IMR-90 (cell line): Measurements from ENCODE around the gene ACP2. TPM values are rescaled to one million over a fixed set of nuclear protein-coding genes. Genes with fewer than 3 reads are reported as not detected.
A peak's percentile ranks its signal among the peaks of the same experiment; 100 is the strongest.

Experiments used
- ATAC-seq: fragments of 200-7000 bp; cut with Tn5 transposase; 2 replicates; pipeline ENCODE4 v1.9.1; 2020; ENCODE audit warnings: low read depth, mild to moderate bottlenecking, moderate library complexity
- BruUV-seq: library from RNA; stranded (reverse); fragments of 400-500 nt; replicated peaks from 2 replicates; lab custom pipeline; 2021; lab: Mats Ljungman, UMichigan
- CTCF ChIA-PET: fragments of 300-600 bp; formaldehyde crosslinking; extraction: SDS; loops from one replicate; lab custom pipeline; 2021; ENCODE audit warnings: antibody characterized with exemption; lab: Yijun Ruan, JAX
- POLR2A ChIA-PET: fragments of 300-600 bp; sonication (Branson Sonifier 250); formaldehyde crosslinking; loops from one replicate; lab custom pipeline; 2022; ENCODE audit warnings: antibody characterized with exemption; ENCODE audit not compliant: unreplicated experiment; lab: Charles Lee
- DNase-seq: peaks from one replicate; pipeline ENCODE4 v3.0.0; 2013
- H2AFZ ChIP-seq: replicated peaks from 2 replicates; pipeline ENCODE3; 2013; ENCODE audit warnings: low read length, mild to moderate bottlenecking; ENCODE audit not compliant: poor library complexity
- H2AK5ac ChIP-seq: 2 replicates; pipeline ENCODE4 v1.6.1; 2013; ENCODE audit warnings: low read depth, low read length, inconsistent platforms
- H2AK9ac ChIP-seq: replicated peaks from 2 replicates; pipeline ENCODE3; 2013; ENCODE audit warnings: mild to moderate bottlenecking, low read depth, low read length, moderate library complexity; ENCODE audit not compliant: poor library complexity
- H2BK120ac ChIP-seq: 2 replicates; pipeline ENCODE4 v1.6.1; 2013; ENCODE audit warnings: low read depth, low read length, inconsistent platforms
- H2BK15ac ChIP-seq: 3 replicates; pipeline ENCODE4 v1.6.1; 2013; ENCODE audit warnings: low read depth, low read length, inconsistent platforms
- H2BK20ac ChIP-seq: 2 replicates; pipeline ENCODE4 v1.6.1; 2013; ENCODE audit warnings: low read depth, mild to moderate bottlenecking, inconsistent platforms, low read length, moderate library complexity
- H2BK5ac ChIP-seq: 2 replicates; pipeline ENCODE4 v1.6.1; 2013; ENCODE audit warnings: mild to moderate bottlenecking, low read depth, low read length, inconsistent platforms; ENCODE audit not compliant: poor library complexity, severe bottlenecking
- H3K14ac ChIP-seq: replicated peaks from 2 replicates; pipeline ENCODE4 v1.6.1; 2013; ENCODE audit warnings: low read depth, low read length, inconsistent platforms
- H3K18ac ChIP-seq: 2 replicates; pipeline ENCODE4 v1.6.1; 2013; ENCODE audit warnings: low read depth, low read length, control low read depth
- H3K23ac ChIP-seq: 2 replicates; pipeline ENCODE4 v1.6.1; 2013; ENCODE audit warnings: low read depth, low read length, inconsistent platforms
- H3K27ac ChIP-seq: 2 replicates; pipeline ENCODE4 v1.5.1; 2013; ENCODE audit warnings: mild to moderate bottlenecking, control low read depth, low read length; ENCODE audit not compliant: insufficient read depth
- H3K27me3 ChIP-seq: 2 replicates; pipeline ENCODE4 v1.6.1; 2013; ENCODE audit warnings: low read length; ENCODE audit not compliant: control insufficient read depth, insufficient read depth
- H3K36me3 ChIP-seq: 2 replicates; pipeline ENCODE4 v1.6.1; 2013; ENCODE audit warnings: low read length, mixed read lengths; ENCODE audit not compliant: control insufficient read depth, insufficient read depth
- H3K4ac ChIP-seq: 2 replicates; pipeline ENCODE4 v1.6.1; 2013; ENCODE audit warnings: low read depth, low read length, inconsistent platforms
- H3K4me1 ChIP-seq: 2 replicates; pipeline ENCODE4 v1.6.1; 2013; ENCODE audit warnings: low read length, mixed read lengths; ENCODE audit not compliant: control insufficient read depth, insufficient read depth
- H3K4me2 ChIP-seq: 2 replicates; pipeline ENCODE4 v1.6.1; 2013; ENCODE audit warnings: low read depth, mild to moderate bottlenecking, control low read depth, low read length, moderate library complexity
- H3K4me3 ChIP-seq: 2 replicates; pipeline ENCODE4 v1.5.1; 2013; ENCODE audit warnings: low read depth, mild to moderate bottlenecking, control low read depth, low read length, moderate library complexity; ENCODE audit not compliant: insufficient read depth
- H3K56ac ChIP-seq: 2 replicates; pipeline ENCODE4 v1.6.1; 2013; ENCODE audit warnings: low read length, inconsistent platforms; ENCODE audit not compliant: insufficient read depth; ENCODE audit errors: extremely low read depth
- H3K79me1 ChIP-seq, 2 experiments: 2 replicates each; pipeline ENCODE4 v1.6.1; 2013; ENCODE audit warnings: low read length in 2 of 2, inconsistent platforms in 1 of 2, low read depth in 1 of 2
- H3K9ac ChIP-seq: 2 replicates; pipeline ENCODE4 v1.6.1; 2013; ENCODE audit warnings: low read depth, low read length, control low read depth
- H3K9me1 ChIP-seq: 2 replicates; pipeline ENCODE4 v1.6.1; 2013; ENCODE audit warnings: low read length, inconsistent platforms; ENCODE audit not compliant: insufficient read depth
- H3K9me3 ChIP-seq: 2 replicates; pipeline ENCODE4 v1.6.1; 2013; ENCODE audit warnings: low read length; ENCODE audit not compliant: control insufficient read depth, insufficient read depth
- H4K20me1 ChIP-seq: 2 replicates; pipeline ENCODE4 v1.6.1; 2013; ENCODE audit warnings: low read length, inconsistent platforms; ENCODE audit not compliant: insufficient read depth
- H4K5ac ChIP-seq: 2 replicates; pipeline ENCODE4 v1.6.1; 2013; ENCODE audit warnings: mild to moderate bottlenecking, low read depth, low read length, control low read depth
- H4K8ac ChIP-seq, 2 experiments: 2 replicates each; pipeline ENCODE4 v1.6.1; 2013; ENCODE audit warnings: low read depth in 2 of 2, low read length in 2 of 2, control low read depth in 1 of 2, inconsistent platforms in 1 of 2
- H4K91ac ChIP-seq: 2 replicates; pipeline ENCODE4 v1.6.1; 2013; ENCODE audit warnings: low read depth, low read length, inconsistent platforms; ENCODE audit not compliant: insufficient read depth
- BHLHE40 ChIP-seq: fragments of 150-350 bp; IDR thresholded peaks from 2 replicates; pipeline ENCODE4 v1.6.1; 2016; ENCODE audit warnings: mild to moderate bottlenecking, low read depth, low read length
- CHD1 ChIP-seq: IDR thresholded peaks from 2 replicates; pipeline ENCODE4 v1.6.1; 2012; ENCODE audit warnings: low read depth, low read length, improper control_type of control experiment
- CTCF ChIP-seq: conservative IDR thresholded peaks from 2 replicates; pipeline ENCODE4 v1.5.1; 2012; ENCODE audit warnings: mild to moderate bottlenecking, low read depth, low read length, improper control_type of control experiment
- ELK1 ChIP-seq: fragments of 150-350 bp; IDR thresholded peaks from 2 replicates; pipeline ENCODE4 v1.6.1; 2016; ENCODE audit warnings: low read depth, mild to moderate bottlenecking, low read length, moderate library complexity, borderline replicate concordance
- FOS ChIP-seq: fragments of 150-350 bp; IDR thresholded peaks from 2 replicates; pipeline ENCODE4 v1.6.1; 2016; ENCODE audit warnings: low read depth, low read length
- MAFK ChIP-seq: IDR thresholded peaks from 2 replicates; pipeline ENCODE4 v1.6.1; 2012; ENCODE audit warnings: low read depth, low read length, improper control_type of control experiment
- MAZ ChIP-seq: IDR thresholded peaks from 2 replicates; pipeline ENCODE4 v1.6.1; 2012; ENCODE audit warnings: low read depth, mild to moderate bottlenecking, low read length, improper control_type of control experiment, moderate library complexity, borderline replicate concordance
- MXI1 ChIP-seq: IDR thresholded peaks from 2 replicates; pipeline ENCODE4 v1.6.1; 2012; ENCODE audit warnings: low read depth, mild to moderate bottlenecking, low read length, moderate library complexity, borderline replicate concordance
- NFE2L2 ChIP-seq: fragments of 150-350 bp; IDR thresholded peaks from 2 replicates; pipeline ENCODE4 v1.6.1; 2016; ENCODE audit warnings: low read depth, mild to moderate bottlenecking, low read length
- POLR2A ChIP-seq: IDR thresholded peaks from 2 replicates; pipeline ENCODE4 v1.6.1; 2012; ENCODE audit warnings: mild to moderate bottlenecking, low read depth, low read length
- RAD21 ChIP-seq: IDR thresholded peaks from 2 replicates; pipeline ENCODE4 v1.6.1; 2012; ENCODE audit warnings: low read length, improper control_type of control experiment
- RCOR1 ChIP-seq: IDR thresholded peaks from 2 replicates; pipeline ENCODE4 v1.6.1; 2012; ENCODE audit warnings: mild to moderate bottlenecking, low read length, improper control_type of control experiment; ENCODE audit not compliant: insufficient replicate concordance
- SMC3 ChIP-seq: fragments of 150-350 bp; IDR thresholded peaks from 2 replicates; pipeline ENCODE4 v1.6.1; 2016; ENCODE audit warnings: low read depth, mild to moderate bottlenecking, antibody characterized with exemption, low read length, moderate library complexity
- USF2 ChIP-seq: fragments of 150-350 bp; IDR thresholded peaks from 2 replicates; pipeline ENCODE4 v1.6.1; 2017; ENCODE audit warnings: mild to moderate bottlenecking, antibody characterized with exemption, low read length, low read depth
- WGBS, 2 experiments: methylation state at CpG; one replicate each; pipeline versions ENCODE4 v1.1.5 to v1.1.7; 2013; ENCODE audit warnings: missing lambda C conversion rate in 2 of 2; ENCODE audit not compliant: insufficient read length in 1 of 2; ENCODE audit errors: extremely low coverage in 2 of 2; 5-methylcytosine and 5-hydroxymethylcytosine counted together
- dilution Hi-C: fragments of 300-500 bp; cut with HindIII; formaldehyde crosslinking; loops from one replicate; pipeline ENCODE4 v1.14.3; 2018; ENCODE audit warnings: low sequenced_read_pairs; ENCODE audit not compliant: unreplicated experiment
- in situ Hi-C: fragments of 300-500 bp; cut with MboI; formaldehyde crosslinking; loops from 3 replicates; pipeline ENCODE4 v1.14.3; 2019; ENCODE audit warnings: low sequenced_read_pairs, inconsistent platforms, mixed read lengths
- intact Hi-C: fragments of 100-400 bp; cut with micrococcal nuclease; formaldehyde crosslinking; loops from 2 replicates; pipeline ENCODE4 v1.10.0; 2022
- polyA plus RNA-seq, 3 experiments: library from polyadenylated mRNA; depleted of rRNA; stranded (reverse); fragments of >200 nt; gene quantifications; 2 replicates each; pipeline ENCODE4 v1.2.3, GENCODE V29; 2012; ENCODE audit warnings: low replicate concordance in 1 of 3
- total RNA-seq: library from RNA; depleted of rRNA; stranded (reverse); fragments of >200 nt; gene quantifications from 2 replicates; pipeline ENCODE4 v1.2.3, GENCODE V29; 2012

The ACP2 gene
- total and polyA plus RNA-seq, 2 of the 4 experiments (the other 2 are of a cell fraction) = 17.7 to 23.6 TPM

- POLR2A ChIA-PET = no interaction called here
- Histone ChIP-seq H3K56ac (no peak overlapping the region), H4K91ac (no peak overlapping the region), H3K18ac (no peak overlapping the region), H3K4me3 (no peak overlapping the region), H3K27me3 (no peaks in the 10 kb centered on the region), H3K14ac (no peak overlapping the region), H3K27ac (no peak overlapping the region), H4K8ac (no peak overlapping the region), H3K4me2 (no peak overlapping the region), H3K9me3 (no peaks in the 10 kb centered on the region), H4K20me1 (peaks cover 12% of the 10 kb centered on the region), H3K9me1 (peaks cover 5% of the 10 kb centered on the region), H2AK5ac (0 out of 2 replicates have a peak overlapping the region, but pooled peaks have one; percentile 43), H4K5ac (no peak overlapping the region), H3K4me1 (peaks cover 8% of the 10 kb centered on the region), H2BK120ac (no peak overlapping the region), H2BK5ac (no peak overlapping the region), H3K4ac (no peak overlapping the region; the same call in 1 of the 2 replicates), H2AFZ (peak overlapping the region; percentile 23), H3K9ac (no peak overlapping the region), H2BK15ac (no peak overlapping the region), H3K23ac (no peak overlapping the region), H3K36me3 (peaks cover under 1% of the 10 kb centered on the region; the same call in 1 of the 2 replicates), H2BK20ac (no peak overlapping the region), H3K79me1 (peaks cover 11 to 25% of the 10 kb centered on the region in 2 experiments), H2AK9ac (peak overlapping the region; percentile 61)
- CTCF ChIA-PET = no interaction called here
- ATAC-seq (no peak), DNase-seq (no peak)
- BruUV-seq = no TSS peak
- intact Hi-C loops (no loop called here), in situ Hi-C loops (no loop called here), dilution Hi-C loops (no loop called here)
- TF ChIP-seq POLR2A (no peak), CHD1 (no peak), NFE2L2 (no peak), MXI1 (no peak), RAD21 (no peak), FOS (no peak), MAZ (no peak), MAFK (no peak), ELK1 (no peak), USF2 (no peak), BHLHE40 (no peak), SMC3 (no peak), RCOR1 (no peak), CTCF (no peak)
- whole genome bisulfite sequencing, 2 experiments = 98% methylated on average over 8 of the region's 12 CpGs; no CpG with 5 or more reads in 1 of the 2 experiments
Measured at GRCh38 chr11:47212938-47213337, 35.7 kb downstream of the ACP2 start.
